HepG2 (cell line): ENCODE measurements around the gene RBM22. TPM values are rescaled to one million over a fixed set of nuclear protein-coding genes. Genes with fewer than 3 reads are reported as not detected.

ENCODE experiments used
- BHLHE40 ChIP-seq: IDR thresholded peaks from 2 replicates; pipeline ENCODE4 v1.6.1; 2011; ENCODE audit warnings: low read length, improper control_type of control experiment
- ESRRA ChIP-seq: sonication (generic); formaldehyde crosslinking; IDR thresholded peaks from 2 replicates; pipeline ENCODE4 v1.5.1; 2020; ENCODE audit warnings: mild to moderate bottlenecking, low read depth, missing genetic modification reagents
- HOXA5 ChIP-seq: sonication (generic); formaldehyde crosslinking; IDR thresholded peaks from 2 replicates; pipeline ENCODE4 v1.4.0; 2020; ENCODE audit warnings: missing genetic modification reagents
- MAZ ChIP-seq, 2 experiments: sonication (generic) in 1 of 2; formaldehyde crosslinking in 1 of 2; IDR thresholded peaks; 2 replicates each; pipeline versions ENCODE4 v1.5.0 to v1.6.1; 2012 to 2020; ENCODE audit warnings: low read depth in 2 of 2, mild to moderate bottlenecking in 2 of 2, borderline replicate concordance in 1 of 2, improper control_type of control experiment in 1 of 2, low read length in 1 of 2, missing genetic modification reagents in 1 of 2, moderate library complexity in 1 of 2
- RAD21 ChIP-seq: fragments of 450-650 bp; formaldehyde crosslinking; IDR thresholded peaks from 2 replicates; pipeline ENCODE4 v1.5.0; 2020; ENCODE audit warnings: mild to moderate bottlenecking
- RFX3 ChIP-seq: IDR thresholded peaks from 2 replicates; pipeline ENCODE4 v1.6.1; 2016; ENCODE audit warnings: missing biosample characterization, missing genetic modification reagents
- SALL1 ChIP-seq: sonication (generic); formaldehyde crosslinking; IDR thresholded peaks from 2 replicates; pipeline ENCODE4 v1.8.0; 2022; ENCODE audit warnings: mild to moderate bottlenecking, missing genetic modification reagents
- ZFP82 ChIP-seq: sonication (generic); formaldehyde crosslinking; IDR thresholded peaks from 2 replicates; pipeline ENCODE4 v1.5.1; 2020; ENCODE audit warnings: mild to moderate bottlenecking, missing genetic modification reagents, borderline replicate concordance
- ZNF205 ChIP-seq: IDR thresholded peaks from 2 replicates; pipeline ENCODE4 v1.6.1; 2018; ENCODE audit warnings: missing biosample characterization, missing genetic modification reagents
- polyA plus RNA-seq, 8 experiments: library from polyadenylated mRNA; depleted of rRNA in 3 of 8; stranded (reverse) in 7 of 8; unstranded in 1 of 8; fragments of >200 nt; fragmentation: Illumina TruSeq in 4 of 8; extraction: Trizol in 4 of 8; gene quantifications; 2 replicates each; pipeline versions ENCODE4 v1.2.1 to v1.2.3, GENCODE V29; 2011 to 2016; ENCODE audit warnings: low read depth in 4 of 8, missing spikeins in 1 of 8, mixed read lengths in 1 of 8; ENCODE audit not compliant: insufficient read depth in 1 of 8
- total RNA-seq, 5 experiments: library from RNA; depleted of rRNA; stranded (reverse); fragments of >200 nt; fragmentation: Illumina TruSeq; extraction: Trizol; gene quantifications; 2 replicates each; pipeline ENCODE4 v1.2.3, GENCODE V29; 2016; ENCODE audit warnings: low read depth in 1 of 5
- TF ChIP-seq, protein P1 (sequence below): sonication (generic); formaldehyde crosslinking; IDR thresholded peaks from 2 replicates; pipeline ENCODE4 v1.5.1; 2020; ENCODE audit warnings: mild to moderate bottlenecking, moderate library complexity, missing genetic modification reagents
- TF ChIP-seq, protein P2 (sequence below): sonication (generic); formaldehyde crosslinking; IDR thresholded peaks from one replicate; pipeline ENCODE4 v1.5.1; 2020; ENCODE audit warnings: mild to moderate bottlenecking, missing genetic modification reagents; ENCODE audit errors: not compliant biosample characterization
- TF ChIP-seq, protein P3 (sequence below): IDR thresholded peaks from 2 replicates; pipeline ENCODE4 v1.6.1; 2016; ENCODE audit warnings: low read depth, control low read depth

Gene RBM22
- total and polyA plus RNA-seq, 2 of the 13 experiments (the other 11 are each of a cell fraction or from before 2014, with no cell fraction given): 28.3 to 35.0 TPM

DNA sequence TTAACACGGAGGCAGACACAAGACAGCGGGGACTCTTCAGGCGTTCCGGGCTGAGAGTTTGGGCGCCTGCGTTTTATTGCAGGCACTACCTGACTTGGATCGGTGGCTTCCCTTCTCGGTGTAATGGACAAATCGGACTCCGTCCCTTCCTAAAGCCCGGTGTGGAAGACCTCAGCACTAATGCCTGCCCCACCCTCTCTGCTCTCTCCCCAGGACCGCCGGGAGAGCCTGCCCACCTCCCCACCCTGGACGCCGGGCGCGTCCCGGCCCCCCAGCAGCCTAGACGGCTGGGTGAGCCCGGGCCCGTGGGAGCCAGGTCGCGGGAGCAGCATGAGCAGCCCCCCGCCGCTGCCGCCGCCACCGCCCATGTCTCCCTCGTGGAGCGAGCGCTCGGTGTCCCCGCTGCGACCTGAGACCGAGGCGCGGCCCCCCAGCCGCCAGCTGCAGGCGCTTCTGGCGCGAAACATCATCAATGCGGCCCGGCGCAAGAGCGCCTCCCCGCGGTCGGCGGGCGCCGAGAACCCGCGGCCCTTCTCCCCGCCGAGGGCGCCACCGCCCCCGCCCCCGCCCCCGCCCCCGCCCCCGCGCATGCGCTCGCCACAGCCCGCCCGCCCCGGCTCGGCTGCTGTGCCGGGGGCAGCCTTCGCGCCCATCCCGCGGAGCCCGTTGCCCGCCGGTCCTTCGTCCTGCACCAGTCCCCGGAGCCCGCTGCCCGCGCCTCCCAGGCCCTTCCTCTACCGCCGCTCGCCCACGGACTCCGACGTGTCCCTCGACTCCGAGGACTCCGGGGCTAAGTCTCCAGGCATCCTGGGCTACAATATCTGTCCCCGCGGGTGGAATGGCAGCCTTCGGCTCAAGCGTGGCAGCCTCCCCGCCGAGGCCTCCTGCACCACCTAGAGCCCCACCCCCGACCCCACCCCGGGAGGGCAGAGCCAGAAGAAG lies 44.4 kb downstream of the RBM22 start (continued):
- TF ChIP-seq, protein P1, sequence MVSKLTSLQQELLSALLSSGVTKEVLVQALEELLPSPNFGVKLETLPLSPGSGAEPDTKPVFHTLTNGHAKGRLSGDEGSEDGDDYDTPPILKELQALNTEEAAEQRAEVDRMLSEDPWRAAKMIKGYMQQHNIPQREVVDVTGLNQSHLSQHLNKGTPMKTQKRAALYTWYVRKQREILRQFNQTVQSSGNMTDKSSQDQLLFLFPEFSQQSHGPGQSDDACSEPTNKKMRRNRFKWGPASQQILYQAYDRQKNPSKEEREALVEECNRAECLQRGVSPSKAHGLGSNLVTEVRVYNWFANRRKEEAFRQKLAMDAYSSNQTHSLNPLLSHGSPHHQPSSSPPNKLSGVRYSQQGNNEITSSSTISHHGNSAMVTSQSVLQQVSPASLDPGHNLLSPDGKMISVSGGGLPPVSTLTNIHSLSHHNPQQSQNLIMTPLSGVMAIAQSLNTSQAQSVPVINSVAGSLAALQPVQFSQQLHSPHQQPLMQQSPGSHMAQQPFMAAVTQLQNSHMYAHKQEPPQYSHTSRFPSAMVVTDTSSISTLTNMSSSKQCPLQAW (CRISPR knock-in tag): 0 out of 2 replicates have a peak, but pooled peaks have one; percentile 20
- TF ChIP-seq ZNF205 (CRISPR knock-in tag): 0 out of 2 replicates have a peak, but pooled peaks have one; percentile 48
- peak; percentile 66 for TF ChIP-seq SALL1 (CRISPR knock-in tag)
- TF ChIP-seq ESRRA (CRISPR knock-in tag): peak; percentile 31; the same call in 1 of the 2 replicates
- peak; percentile 51; the same call in 1 of the 2 replicates for TF ChIP-seq HOXA5 (CRISPR knock-in tag)
- no peak for TF ChIP-seq RFX3 (CRISPR knock-in tag)
- TF ChIP-seq MAZ (IDR thresholded peaks at IDR 0.05; ENCODE audit: borderline replicate concordance, low read depth, low read length): peak; percentile 75
- TF ChIP-seq MAZ (CRISPR knock-in tag; IDR thresholded peaks at IDR 0.05; ENCODE audit: low read depth): peak; percentile 51; the same call in 1 of the 2 replicates
- peak; percentile 70; the same call in 1 of the 2 replicates for TF ChIP-seq ZFP82 (CRISPR knock-in tag)
- 0 out of 2 replicates have a peak, but pooled peaks have one; percentile 28 for TF ChIP-seq BHLHE40
- TF ChIP-seq, protein P2, sequence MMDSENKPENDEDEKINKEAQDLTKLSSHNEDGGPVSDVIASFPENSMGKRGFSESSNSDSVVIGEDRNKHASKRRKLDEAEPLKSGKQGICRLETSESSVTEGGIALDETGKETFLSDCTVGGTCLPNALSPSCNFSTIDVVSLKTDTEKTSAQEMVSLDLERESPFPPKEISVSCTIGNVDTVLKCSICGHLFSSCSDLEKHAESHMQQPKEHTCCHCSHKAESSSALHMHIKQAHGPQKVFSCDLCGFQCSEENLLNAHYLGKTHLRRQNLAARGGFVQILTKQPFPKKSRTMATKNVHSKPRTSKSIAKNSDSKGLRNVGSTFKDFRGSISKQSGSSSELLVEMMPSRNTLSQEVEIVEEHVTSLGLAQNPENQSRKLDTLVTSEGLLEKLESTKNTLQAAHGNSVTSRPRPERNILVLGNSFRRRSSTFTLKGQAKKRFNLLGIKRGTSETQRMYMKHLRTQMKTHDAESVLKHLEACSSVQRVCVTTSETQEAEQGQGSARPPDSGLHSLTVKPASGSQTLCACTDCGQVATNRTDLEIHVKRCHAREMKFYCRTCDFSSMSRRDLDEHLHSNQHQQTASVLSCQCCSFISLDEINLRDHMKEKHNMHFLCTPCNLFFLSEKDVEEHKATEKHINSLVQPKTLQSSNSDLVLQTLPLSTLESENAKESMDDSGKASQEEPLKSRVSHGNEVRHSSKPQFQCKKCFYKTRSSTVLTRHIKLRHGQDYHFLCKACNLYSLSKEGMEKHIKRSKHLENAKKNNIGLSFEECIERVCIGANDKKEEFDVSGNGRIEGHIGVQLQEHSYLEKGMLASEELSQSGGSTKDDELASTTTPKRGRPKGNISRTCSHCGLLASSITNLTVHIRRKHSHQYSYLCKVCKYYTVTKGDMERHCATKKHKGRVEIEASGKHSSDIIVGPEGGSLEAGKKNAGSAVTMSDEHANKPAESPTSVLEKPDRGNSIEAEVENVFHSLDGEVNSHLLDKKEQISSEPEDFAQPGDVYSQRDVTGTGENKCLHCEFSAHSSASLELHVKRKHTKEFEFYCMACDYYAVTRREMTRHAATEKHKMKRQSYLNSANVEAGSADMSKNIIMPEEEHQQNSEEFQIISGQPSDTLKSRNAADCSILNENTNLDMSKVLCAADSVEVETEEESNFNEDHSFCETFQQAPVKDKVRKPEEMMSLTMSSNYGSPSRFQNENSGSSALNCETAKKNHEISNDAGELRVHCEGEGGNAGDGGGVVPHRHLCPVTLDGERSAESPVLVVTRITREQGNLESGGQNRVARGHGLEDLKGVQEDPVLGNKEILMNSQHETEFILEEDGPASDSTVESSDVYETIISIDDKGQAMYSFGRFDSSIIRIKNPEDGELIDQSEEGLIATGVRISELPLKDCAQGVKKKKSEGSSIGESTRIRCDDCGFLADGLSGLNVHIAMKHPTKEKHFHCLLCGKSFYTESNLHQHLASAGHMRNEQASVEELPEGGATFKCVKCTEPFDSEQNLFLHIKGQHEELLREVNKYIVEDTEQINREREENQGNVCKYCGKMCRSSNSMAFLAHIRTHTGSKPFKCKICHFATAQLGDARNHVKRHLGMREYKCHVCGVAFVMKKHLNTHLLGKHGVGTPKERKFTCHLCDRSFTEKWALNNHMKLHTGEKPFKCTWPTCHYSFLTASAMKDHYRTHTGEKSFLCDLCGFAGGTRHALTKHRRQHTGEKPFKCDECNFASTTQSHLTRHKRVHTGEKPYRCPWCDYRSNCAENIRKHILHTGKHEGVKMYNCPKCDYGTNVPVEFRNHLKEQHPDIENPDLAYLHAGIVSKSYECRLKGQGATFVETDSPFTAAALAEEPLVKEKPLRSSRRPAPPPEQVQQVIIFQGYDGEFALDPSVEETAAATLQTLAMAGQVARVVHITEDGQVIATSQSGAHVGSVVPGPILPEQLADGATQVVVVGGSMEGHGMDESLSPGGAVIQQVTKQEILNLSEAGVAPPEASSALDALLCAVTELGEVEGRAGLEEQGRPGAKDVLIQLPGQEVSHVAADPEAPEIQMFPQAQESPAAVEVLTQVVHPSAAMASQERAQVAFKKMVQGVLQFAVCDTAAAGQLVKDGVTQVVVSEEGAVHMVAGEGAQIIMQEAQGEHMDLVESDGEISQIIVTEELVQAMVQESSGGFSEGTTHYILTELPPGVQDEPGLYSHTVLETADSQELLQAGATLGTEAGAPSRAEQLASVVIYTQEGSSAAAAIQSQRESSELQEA (CRISPR knock-in tag): no peak
- peak; percentile 87 for TF ChIP-seq RAD21 (CRISPR knock-in tag)
- TF ChIP-seq, protein P3, sequence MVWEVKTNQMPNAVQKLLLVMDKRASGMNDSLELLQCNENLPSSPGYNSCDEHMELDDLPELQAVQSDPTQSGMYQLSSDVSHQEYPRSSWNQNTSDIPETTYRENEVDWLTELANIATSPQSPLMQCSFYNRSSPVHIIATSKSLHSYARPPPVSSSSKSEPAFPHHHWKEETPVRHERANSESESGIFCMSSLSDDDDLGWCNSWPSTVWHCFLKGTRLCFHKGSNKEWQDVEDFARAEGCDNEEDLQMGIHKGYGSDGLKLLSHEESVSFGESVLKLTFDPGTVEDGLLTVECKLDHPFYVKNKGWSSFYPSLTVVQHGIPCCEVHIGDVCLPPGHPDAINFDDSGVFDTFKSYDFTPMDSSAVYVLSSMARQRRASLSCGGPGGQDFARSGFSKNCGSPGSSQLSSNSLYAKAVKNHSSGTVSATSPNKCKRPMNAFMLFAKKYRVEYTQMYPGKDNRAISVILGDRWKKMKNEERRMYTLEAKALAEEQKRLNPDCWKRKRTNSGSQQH (CRISPR knock-in tag): no peak
